GM18499 (cell line): ENCODE results near the gene HDAC2.
"Not testable (repeated sequence)": the region's sequence is repeated elsewhere in the genome, so short reads cannot be mapped to it uniquely, and the experiment has no call there.

Experiments
- ATAC-seq: cut with Tn5 transposase; IDR thresholded peaks from one replicate; pipeline ENCODE4 v1.9.1; 2021; ENCODE audit warnings: moderate number of reproducible peaks; ENCODE audit not compliant: insufficient read depth, unreplicated experiment

The HDAC2 gene

DNA sequence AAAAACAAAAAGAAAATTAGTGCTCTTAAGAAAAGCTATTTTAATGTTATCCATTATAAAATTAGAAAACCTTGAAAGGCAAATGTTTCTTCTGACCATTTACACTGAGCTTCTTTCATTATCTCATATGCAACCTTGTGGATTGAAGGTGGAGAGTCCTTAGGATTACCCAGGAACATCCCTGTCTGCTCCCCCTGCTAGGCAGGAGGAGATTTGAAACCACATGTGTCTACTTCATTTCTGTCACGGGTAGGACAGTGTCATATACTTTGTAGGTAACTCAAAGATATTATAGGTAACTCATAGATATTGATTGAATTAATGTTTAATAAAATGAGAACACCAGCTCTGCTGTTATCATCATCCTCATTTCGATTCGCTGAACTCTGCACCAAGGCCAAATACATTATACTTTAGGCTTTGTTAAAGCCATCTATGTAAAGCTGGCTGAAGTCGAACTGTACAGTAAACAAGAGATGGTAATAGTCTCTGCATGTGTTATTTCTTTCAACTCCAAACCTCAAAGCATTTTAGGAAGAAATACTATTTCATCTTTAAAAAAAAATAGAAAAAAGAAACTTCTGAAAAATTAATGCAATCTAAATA, 49.5 kb downstream of the HDAC2 start:
- no peak for ATAC-seq

- peak; percentile 71 for ATAC-seq
These were observed 50.2 kb downstream of the HDAC2 start for GRCh38 chr6:113920663-113921267.

GRCh38 chr6:113910285-113910684, 60.7 kb downstream of the HDAC2 start:
- not testable (repeated sequence) for ATAC-seq

DNA sequence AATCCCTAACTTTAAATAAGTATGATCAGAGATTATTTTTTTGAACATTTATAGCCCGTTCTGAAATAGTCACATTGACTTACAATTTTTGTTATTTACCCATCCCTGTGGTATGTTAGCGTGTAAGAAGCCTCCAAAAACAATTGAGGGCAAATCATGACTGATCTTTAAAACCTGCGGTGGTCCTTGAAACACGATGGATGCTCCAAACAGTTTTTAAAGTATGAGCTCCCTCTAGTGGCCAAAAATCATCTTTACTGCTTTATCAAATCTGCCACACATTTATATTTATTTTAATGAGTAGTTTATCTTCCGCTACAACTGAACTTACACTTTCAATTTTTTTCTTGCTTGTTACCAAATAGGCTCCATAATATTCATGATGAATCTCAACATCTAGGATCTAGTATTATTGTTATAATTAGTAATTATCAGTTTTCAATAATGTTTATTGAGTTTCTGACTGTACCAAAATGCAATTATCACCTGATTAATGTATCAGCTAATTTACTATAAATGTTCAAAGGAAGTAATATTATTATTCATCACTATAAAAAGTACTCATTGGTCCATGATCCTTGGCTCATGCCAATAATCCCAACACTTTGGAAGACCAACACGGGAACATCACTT, 61.6 kb downstream of the HDAC2 start:
- no peak for ATAC-seq

DNA sequence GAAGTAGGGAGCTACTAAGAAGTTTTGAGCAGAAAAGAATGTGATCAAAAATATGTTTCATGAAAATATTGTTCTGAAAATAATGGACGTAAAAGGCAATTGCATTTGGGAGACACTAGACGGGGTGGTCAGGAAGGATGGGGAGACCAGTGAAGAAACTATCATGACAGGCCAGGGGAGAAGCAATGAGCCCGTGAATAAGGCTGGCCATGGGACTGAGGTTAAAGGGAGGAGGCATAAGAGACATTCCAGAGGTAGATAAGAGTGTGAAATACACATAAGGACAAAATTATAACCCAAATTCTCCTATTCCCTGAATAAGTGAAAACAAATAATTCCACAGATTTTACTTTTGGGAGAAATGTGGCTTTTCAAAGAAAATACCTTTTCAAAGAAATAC, 62.1 kb downstream of the HDAC2 start:
- no peak for ATAC-seq

DNA sequence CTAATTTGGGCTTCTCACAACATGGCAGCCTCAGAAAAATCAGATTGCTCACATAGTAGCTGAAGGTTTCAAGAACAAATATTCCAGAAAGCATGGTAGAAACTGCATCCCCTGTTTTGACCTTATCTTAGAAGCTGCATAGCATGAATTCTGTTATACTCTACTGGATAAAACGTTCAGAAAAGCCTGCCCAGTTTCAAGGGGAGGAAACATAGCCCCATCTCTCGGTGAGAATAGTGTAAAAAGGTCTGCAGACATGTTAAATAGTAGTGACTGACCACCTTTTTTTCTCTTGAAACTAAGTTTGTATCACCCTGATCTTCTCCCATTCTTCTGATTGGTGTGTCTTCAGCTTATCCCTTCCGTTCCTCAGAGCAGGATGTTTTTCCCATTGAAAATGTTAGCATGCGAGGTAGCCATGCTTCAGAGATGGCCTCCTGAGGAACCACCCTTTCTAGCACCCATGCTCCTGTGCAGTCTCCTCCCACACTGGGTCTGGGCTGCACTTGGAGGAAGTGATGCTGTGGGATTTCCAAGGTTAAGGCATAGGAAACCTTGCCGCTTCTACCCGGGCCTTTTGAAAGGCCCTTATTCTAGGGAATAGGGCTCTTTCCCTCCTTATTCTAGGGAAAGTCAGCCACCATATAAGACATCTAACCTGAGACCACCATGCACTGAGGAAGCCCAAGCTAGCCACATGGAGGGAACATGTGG, 63.7 kb downstream of the HDAC2 start:
- ATAC-seq = no peak

DNA sequence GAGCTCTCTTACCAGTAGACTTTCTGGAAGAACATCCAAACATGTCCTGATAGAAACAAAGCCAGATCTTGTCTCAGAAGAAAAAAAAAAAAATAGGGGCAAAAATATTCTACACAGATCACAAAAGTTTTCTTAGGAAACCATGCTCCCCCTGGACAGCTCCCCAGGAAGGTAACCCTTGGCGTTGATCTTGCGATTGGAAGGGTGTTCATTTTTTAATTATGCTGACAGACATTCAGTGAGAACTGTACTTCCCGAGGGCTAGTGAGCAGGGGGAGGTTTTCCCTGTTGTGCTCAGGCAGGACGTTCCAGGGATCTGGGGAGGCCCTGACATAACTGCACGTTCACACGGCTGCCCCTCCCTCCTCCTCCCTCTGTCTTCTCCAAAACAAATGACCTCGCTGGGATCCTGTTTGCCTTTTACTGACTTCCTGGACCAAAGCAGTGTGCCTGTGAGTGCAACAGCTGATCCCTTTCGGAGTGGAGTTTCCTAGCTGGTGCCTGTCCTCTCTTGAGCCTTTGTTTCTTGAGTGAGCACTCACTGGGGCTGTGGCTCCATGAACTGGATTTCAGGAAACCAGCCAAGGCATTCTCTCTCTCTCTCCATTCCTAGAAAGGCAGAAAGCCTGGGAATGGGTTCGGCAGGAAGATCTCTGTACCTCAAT, 67.2 kb downstream of the HDAC2 start:
- ATAC-seq = no peak

DNA sequence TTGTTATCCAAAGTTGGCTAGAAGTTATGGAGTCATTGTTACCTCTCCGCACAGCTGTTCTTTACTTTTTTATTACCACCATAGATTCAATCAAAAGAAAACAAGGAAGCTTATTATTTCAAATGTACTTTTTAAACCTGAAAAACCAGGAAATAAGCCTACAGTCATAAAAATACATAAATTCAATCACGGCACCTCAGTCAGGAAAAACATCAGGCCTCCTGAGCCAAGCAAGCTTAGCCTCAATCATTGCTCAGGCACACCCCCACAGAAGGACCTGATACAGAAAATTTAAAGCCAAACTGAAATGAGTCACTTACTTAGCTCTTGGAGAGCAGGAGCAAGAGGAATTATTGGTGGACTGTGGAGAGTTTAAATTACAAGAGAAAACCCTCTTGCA, 69.5 kb downstream of the HDAC2 start:
- ATAC-seq = no peak

DNA sequence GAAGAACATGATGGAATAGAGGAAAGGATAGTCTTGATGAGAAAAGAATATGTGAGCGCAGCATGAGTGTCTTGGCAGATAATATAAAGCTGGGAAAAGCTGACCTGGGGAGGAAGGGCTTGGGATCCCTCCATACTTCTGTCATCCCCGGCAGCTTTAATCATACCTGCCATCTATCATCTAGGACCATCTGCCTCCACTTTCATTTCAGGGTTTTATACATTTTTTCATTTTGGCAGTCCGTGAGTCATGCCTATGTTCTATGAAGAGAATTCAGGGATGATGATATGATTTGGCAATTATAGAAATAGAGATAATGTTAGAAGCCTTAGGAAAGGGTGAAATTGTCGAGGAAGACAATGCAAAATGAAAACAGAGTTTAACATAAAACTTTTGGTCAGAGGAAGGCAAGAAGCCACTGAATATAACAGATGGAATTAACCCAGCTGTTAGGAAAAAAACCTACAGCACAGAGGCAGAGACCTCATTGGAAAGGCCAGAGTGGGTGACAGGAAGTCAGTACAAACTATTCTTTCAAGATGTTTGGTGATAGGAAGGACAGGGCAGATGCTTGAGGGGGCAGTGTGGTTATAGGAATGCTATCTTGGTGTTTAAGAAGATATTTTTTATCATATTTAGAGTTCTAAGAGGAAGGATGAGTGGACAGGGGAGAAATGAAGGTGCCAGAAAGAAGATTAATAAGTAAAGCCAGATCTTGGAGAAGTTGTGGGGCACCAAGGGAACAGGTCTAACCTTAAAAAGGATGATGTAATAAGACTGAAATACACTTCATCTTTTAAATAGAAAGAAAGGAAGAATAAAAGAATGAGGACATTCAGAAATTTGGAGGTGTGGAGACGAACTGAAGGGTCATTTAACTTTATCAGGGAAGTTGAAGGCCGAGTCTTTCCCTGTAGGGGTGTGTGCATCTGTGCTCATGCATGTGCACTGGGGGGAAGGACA, 76.0 kb downstream of the HDAC2 start:
- no peak for ATAC-seq

- ATAC-seq = no peak
These were observed 77.1 kb downstream of the HDAC2 start for GRCh38 chr6:113893866-113894265.

DNA sequence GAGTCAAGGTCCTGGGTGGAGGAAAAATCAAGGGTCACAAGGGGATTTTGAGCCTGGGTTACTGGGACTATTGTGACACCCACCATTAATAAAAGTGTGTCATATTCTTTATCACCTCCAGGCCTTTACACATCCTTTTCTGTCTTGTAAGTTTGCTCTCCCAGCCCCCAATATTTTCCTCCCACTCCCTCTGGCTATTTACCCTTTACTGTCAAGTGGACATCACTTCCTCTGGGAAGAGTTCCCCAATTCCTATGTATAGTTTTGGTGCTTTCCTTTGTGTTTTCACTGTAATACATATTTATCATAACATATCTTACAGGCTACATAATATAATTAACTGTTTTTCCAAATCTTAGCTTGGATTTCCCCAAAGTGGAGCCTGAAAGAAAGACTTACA, 77.5 kb downstream of the HDAC2 start:
- ATAC-seq = no peak

- ATAC-seq = no peak
These were observed 81.9 kb downstream of the HDAC2 start for GRCh38 chr6:113888956-113889630.

DNA sequence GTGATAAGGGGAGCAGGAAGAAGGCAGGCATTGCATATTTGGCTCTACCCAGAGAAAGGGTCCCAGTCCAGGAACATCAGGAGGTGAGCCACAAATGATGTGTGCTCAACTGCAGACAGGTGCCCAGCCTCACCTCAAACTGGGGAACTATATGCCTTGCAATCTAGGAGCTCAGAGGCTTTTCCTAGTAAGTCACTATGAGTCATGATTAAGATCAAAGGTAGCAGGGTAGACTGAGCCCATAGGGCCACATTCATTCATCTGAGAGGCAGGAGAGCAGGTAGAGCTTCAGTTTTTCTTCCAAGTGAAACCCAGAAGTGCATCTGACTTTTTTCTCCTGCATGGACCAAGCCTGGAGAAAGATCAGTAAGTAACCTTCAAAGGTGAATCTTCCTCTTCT, 82.5 kb downstream of the HDAC2 start:
- no peak for ATAC-seq

DNA sequence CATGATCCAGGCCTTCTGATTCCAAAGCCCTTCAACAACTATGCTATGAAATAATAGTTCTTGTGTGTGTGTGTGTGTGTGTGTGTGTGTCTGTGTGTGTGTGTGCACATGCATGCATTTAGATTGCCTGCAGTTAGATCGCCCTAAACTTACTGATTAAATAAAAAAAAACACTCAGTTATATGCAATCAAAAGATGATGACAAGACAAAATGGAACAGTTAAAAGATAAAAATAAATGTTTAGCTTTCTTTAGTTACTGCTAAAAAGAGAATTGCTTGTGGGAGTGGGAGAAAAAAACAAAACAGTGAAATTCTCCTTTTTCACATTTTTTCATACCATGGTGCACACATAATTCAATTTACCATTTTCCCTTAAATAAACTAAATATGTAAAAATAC, 84.4 kb downstream of the HDAC2 start:
- ATAC-seq = no peak

- ATAC-seq = no peak
These were observed 86.9 kb downstream of the HDAC2 start for GRCh38 chr6:113884011-113884410.
